Adipocyte (in vitro differentiated cells): ENCODE measurements around the gene LRRN2.
A peak's percentile ranks its signal among the peaks of the same experiment; 100 is the strongest.

Experiments
- DNase-seq: peaks from one replicate; pipeline ENCODE4 v3.0.0-alpha.2; 2015; ENCODE audit warnings: low read depth
- H3K27me3 ChIP-seq: replicated peaks from 2 replicates; pipeline ENCODE4 v1.7.0; 2013; ENCODE audit warnings: mild to moderate bottlenecking, low read length, moderate library complexity; ENCODE audit not compliant: control insufficient read depth, insufficient read depth
- H3K36me3 ChIP-seq: 2 replicates; pipeline ENCODE4 v1.7.0; 2013; ENCODE audit warnings: low read length, mild to moderate bottlenecking, moderate library complexity; ENCODE audit not compliant: control insufficient read depth, insufficient read depth, severe bottlenecking
- H3K4me1 ChIP-seq: 2 replicates; pipeline ENCODE4 v1.7.0; 2013; ENCODE audit warnings: mild to moderate bottlenecking, low read length, moderate library complexity; ENCODE audit not compliant: control insufficient read depth, insufficient read depth
- H3K4me3 ChIP-seq: 2 replicates; pipeline ENCODE4 v1.7.0; 2013; ENCODE audit warnings: mild to moderate bottlenecking, low read length, moderate library complexity
- H3K9ac ChIP-seq: 2 replicates; pipeline ENCODE4 v1.7.0; 2013; ENCODE audit warnings: mild to moderate bottlenecking, low read length, moderate library complexity
- H3K9me3 ChIP-seq: 2 replicates; pipeline ENCODE4 v1.7.0; 2013; ENCODE audit warnings: mild to moderate bottlenecking, low read length, moderate library complexity; ENCODE audit not compliant: control insufficient read depth

The LRRN2 gene

GRCh38 chr1:204652497-204652896 is 33.0 kb downstream of the LRRN2 start:
- Histone ChIP-seq H3K4me3 (no peak overlapping the region), H3K9ac (no peak overlapping the region), H3K9me3 (no peaks in the 10 kb centered on the region), H3K4me1 (peaks cover 5% of the 10 kb centered on the region), H3K36me3 (no peaks in the 10 kb centered on the region), H3K27me3 (peaks cover 70% of the 10 kb centered on the region)
- no peak for DNase-seq

- Histone ChIP-seq H3K4me3 (no peak overlapping the region), H3K27me3 (peaks cover 70% of the 10 kb centered on the region)
- DNase-seq, result no peak
These were observed 33.6 kb downstream of the LRRN2 start for GRCh38 chr1:204651843-204652421.

GRCh38 chr1:204650911-204651570 is 34.5 kb downstream of the LRRN2 start:
- Histone ChIP-seq H3K27me3 (peaks cover 66% of the 10 kb centered on the region), H3K4me3 (no peak overlapping the region), H3K9ac (no peak overlapping the region), H3K9me3 (no peaks in the 10 kb centered on the region), H3K36me3 (no peaks in the 10 kb centered on the region), H3K4me1 (peaks cover 18% of the 10 kb centered on the region)
- DNase-seq, result no peak

More at GRCh38 chr1:204651843-204652421, 33.6 kb downstream of the LRRN2 start:
- Histone ChIP-seq H3K4me1 (peaks cover 11% of the 10 kb centered on the region), H3K9me3 (no peaks in the 10 kb centered on the region), H3K36me3 (no peaks in the 10 kb centered on the region), H3K9ac (no peak overlapping the region)

GRCh38 chr1:204649721-204650521 is 35.6 kb downstream of the LRRN2 start:
- Histone ChIP-seq H3K4me1 (peaks cover 18% of the 10 kb centered on the region), H3K4me3 (no peak overlapping the region), H3K9ac (no peak overlapping the region), H3K36me3 (no peaks in the 10 kb centered on the region), H3K9me3 (no peaks in the 10 kb centered on the region), H3K27me3 (peaks cover 68% of the 10 kb centered on the region)
- no peak for DNase-seq

GRCh38 chr1:204648576-204648975 is 37.0 kb downstream of the LRRN2 start:
- DNase-seq, result no peak
- no peak overlapping the region for H3K4me3 ChIP-seq
- no peak overlapping the region for H3K9ac ChIP-seq
- no peaks in the 10 kb centered on the region for H3K36me3 ChIP-seq
- H3K27me3 ChIP-seq, result peaks cover 68% of the 10 kb centered on the region
- no peaks in the 10 kb centered on the region for H3K9me3 ChIP-seq
- peaks cover 18% of the 10 kb centered on the region for H3K4me1 ChIP-seq

- Histone ChIP-seq H3K27me3 (peaks cover 63% of the 10 kb centered on the region), H3K4me3 (no peak overlapping the region), H3K36me3 (no peaks in the 10 kb centered on the region), H3K9me3 (no peaks in the 10 kb centered on the region), H3K4me1 (peaks cover 18% of the 10 kb centered on the region), H3K9ac (no peak overlapping the region)
- no peak for DNase-seq
These were observed 37.8 kb downstream of the LRRN2 start for GRCh38 chr1:204647805-204648153.

- Histone ChIP-seq H3K36me3 (no peaks in the 10 kb centered on the region), H3K9me3 (no peaks in the 10 kb centered on the region), H3K27me3 (peaks cover 63% of the 10 kb centered on the region), H3K4me3 (peak overlapping the region; percentile 53), H3K4me1 (peaks cover 18% of the 10 kb centered on the region), H3K9ac (peak overlapping the region; percentile 6)
- peak; percentile 77 for DNase-seq
These were observed 38.3 kb downstream of the LRRN2 start for GRCh38 chr1:204647114-204647804.

- Histone ChIP-seq H3K36me3 (no peaks in the 10 kb centered on the region), H3K4me3 (no peak overlapping the region), H3K4me1 (peaks cover 18% of the 10 kb centered on the region), H3K9me3 (no peaks in the 10 kb centered on the region), H3K9ac (no peak overlapping the region), H3K27me3 (peaks cover 60% of the 10 kb centered on the region)
- DNase-seq, result no peak
These were observed 39.9 kb downstream of the LRRN2 start for GRCh38 chr1:204645666-204646065.

GRCh38 chr1:204645251-204645650 is 40.3 kb downstream of the LRRN2 start:
- peaks cover 55% of the 10 kb centered on the region for H3K27me3 ChIP-seq
- DNase-seq, result no peak
- no peak overlapping the region for H3K4me3 ChIP-seq
- H3K9ac ChIP-seq, result no peak overlapping the region
- H3K9me3 ChIP-seq, result no peaks in the 10 kb centered on the region
- H3K4me1 ChIP-seq, result peaks cover 18% of the 10 kb centered on the region
- no peaks in the 10 kb centered on the region for H3K36me3 ChIP-seq

- DNase-seq, result no peak
- Histone ChIP-seq H3K9me3 (no peaks in the 10 kb centered on the region), H3K27me3 (peaks cover 44% of the 10 kb centered on the region), H3K36me3 (no peaks in the 10 kb centered on the region), H3K4me3 (no peak overlapping the region), H3K9ac (no peak overlapping the region), H3K4me1 (peaks cover 21% of the 10 kb centered on the region)
These were observed 42.0 kb downstream of the LRRN2 start for GRCh38 chr1:204643503-204643902.

- no peak for DNase-seq
- Histone ChIP-seq H3K4me1 (peaks cover 24% of the 10 kb centered on the region), H3K9me3 (no peaks in the 10 kb centered on the region), H3K4me3 (no peak overlapping the region), H3K9ac (no peak overlapping the region), H3K27me3 (peaks cover 38% of the 10 kb centered on the region), H3K36me3 (no peaks in the 10 kb centered on the region)
These were observed 43.6 kb downstream of the LRRN2 start for GRCh38 chr1:204641936-204642335.
